K562 (cell line): ENCODE results near the gene NSMCE1. TPM values are rescaled to one million over a fixed set of nuclear protein-coding genes. Genes with fewer than 3 reads are reported as not detected.
A peak's percentile ranks its signal among the peaks of the same experiment; 100 is the strongest.

ENCODE experiments used
- ATAC-seq: fragments of 200-7000 bp; cut with Tn5 transposase; 3 replicates; pipeline ENCODE4 v1.9.1; 2020; ENCODE audit warnings: moderate library complexity
- BruUV-seq: library from RNA; stranded (reverse); fragments of 400-500 nt; replicated peaks from 2 replicates; lab custom pipeline; 2021; lab: Mats Ljungman, UMichigan
- CTCF ChIA-PET: fragments of 300-600 bp; formaldehyde crosslinking; extraction: SDS; loops from one replicate; lab custom pipeline; 2021; ENCODE audit warnings: low intra/inter-chr PET ratio; lab: Yijun Ruan, JAX
- POLR2A ChIA-PET: fragments of 300-600, 350-650 bp; sonication (Branson Sonifier 250); formaldehyde crosslinking; extraction: SDS; loops from one replicate; lab custom pipeline; 2021; ENCODE audit warnings: antibody characterized with exemption, inconsistent platforms; lab: Yijun Ruan, JAX
- DNase-seq, 4 experiments: peaks; one replicate each; pipeline versions ENCODE4 v3.0.0 to v3.0.0-alpha.2; 2011 to 2018; ENCODE audit warnings: low spot score in 3 of 4, mixed read lengths in 3 of 4; ENCODE audit errors: extremely low read depth in 1 of 4
- FAIRE-seq: peaks from 2 replicates; lab custom pipeline; 2011; peaks lifted over from hg19 to GRCh38; lab: Jason Lieb, UNC
- H2AFZ ChIP-seq: 2 replicates; pipeline ENCODE4 v1.6.0; 2011; ENCODE audit warnings: low read depth, low read length, control low read depth, inconsistent platforms
- H3K27ac ChIP-seq: fragments of 200-600 bp; 3 replicates; pipeline ENCODE4 v1.8.0; 2011; ENCODE audit warnings: low read depth, mild to moderate bottlenecking, control low read depth, inconsistent platforms, low read length, moderate library complexity, mixed read lengths; ENCODE audit errors: extremely low read depth
- H3K27me3 ChIP-seq, 2 experiments: fragments of 300-600 bp in 1 of 2; 2 replicates in 1 of 2; 3 replicates in 1 of 2; pipeline versions ENCODE4 v1.6.0 to v1.8.0; 2011; ENCODE audit warnings: inconsistent platforms in 2 of 2, low read length in 2 of 2, mild to moderate bottlenecking in 1 of 2, mixed read lengths in 1 of 2, moderate library complexity in 1 of 2; ENCODE audit not compliant: control insufficient read depth in 2 of 2, insufficient read depth in 2 of 2
- H3K36me3 ChIP-seq: fragments of 300-600 bp; 3 replicates; pipeline ENCODE4 v1.8.0; 2011; ENCODE audit warnings: mild to moderate bottlenecking, low read length, inconsistent platforms; ENCODE audit not compliant: control insufficient read depth, insufficient read depth
- H3K4me1 ChIP-seq, 2 experiments: fragments of 200-600 bp in 1 of 2; replicated peaks in 1 of 2; 2 replicates in 1 of 2; 3 replicates in 1 of 2; pipeline versions ENCODE4 v1.5.1 to v1.8.0; 2011; ENCODE audit warnings: inconsistent platforms in 2 of 2, low read length in 2 of 2, mild to moderate bottlenecking in 1 of 2, mixed read lengths in 1 of 2, moderate library complexity in 1 of 2; ENCODE audit not compliant: control insufficient read depth in 2 of 2, insufficient read depth in 2 of 2
- H3K4me2 ChIP-seq: 2 replicates; pipeline ENCODE4 v1.6.1; 2011; ENCODE audit warnings: low read length, control low read depth, inconsistent platforms, mixed read lengths; ENCODE audit not compliant: insufficient read depth
- H3K4me3 ChIP-seq: fragments of 200-600 bp; sonication (generic), shearing (Covaris generic); 2 replicates; pipeline ENCODE4 v1.5.1; 2016; ENCODE audit warnings: control low read depth, inconsistent platforms
- H3K79me2 ChIP-seq: fragments of 200-600 bp; 3 replicates; pipeline ENCODE4 v1.8.0; 2011; ENCODE audit warnings: low read length, inconsistent platforms; ENCODE audit not compliant: control insufficient read depth, insufficient read depth
- H3K9ac ChIP-seq, 2 experiments: 2 replicates each; pipeline versions ENCODE4 v1.6.0 to v1.6.1; 2011; ENCODE audit warnings: low read depth in 2 of 2, low read length in 2 of 2, control low read depth in 1 of 2, inconsistent platforms in 1 of 2, mild to moderate bottlenecking in 1 of 2, mixed read lengths in 1 of 2; ENCODE audit not compliant: insufficient read depth in 1 of 2
- H3K9me1 ChIP-seq: one replicate; pipeline ENCODE4 v1.6.0; 2011; ENCODE audit warnings: inconsistent platforms, mild to moderate bottlenecking, low read length, moderate library complexity; ENCODE audit not compliant: control insufficient read depth, insufficient read depth
- H3K9me3 ChIP-seq: replicated peaks from 2 replicates; pipeline ENCODE4 v1.5.1; 2011; ENCODE audit warnings: low read depth, low read length, inconsistent platforms; ENCODE audit not compliant: control insufficient read depth, insufficient read depth
- H4K20me1 ChIP-seq: replicated peaks from 2 replicates; pipeline ENCODE4 v1.6.1; 2011; ENCODE audit warnings: low read length, inconsistent platforms, mixed read lengths; ENCODE audit not compliant: control insufficient read depth, insufficient read depth
- POLR2G ChIP-seq: fragments of 200-400 bp; formaldehyde crosslinking; IDR thresholded peaks from 2 replicates; pipeline ENCODE4 v1.6.1; 2017; ENCODE audit warnings: low read depth, mild to moderate bottlenecking, antibody characterized with exemption, low read length, moderate library complexity
- WGBS: fragments of 100-300 bp; shearing (Covaris generic); methylation state at CpG from one replicate; pipeline ENCODE4 v1.1.6; 2016; ENCODE audit warnings: low coverage, mixed read lengths; ENCODE audit not compliant: insufficient coverage; ENCODE audit errors: missing lambda C conversion rate; 5-methylcytosine and 5-hydroxymethylcytosine counted together
- in situ Hi-C: fragments of 300-500 bp; cut with MboI; formaldehyde crosslinking; loops from 4 replicates; pipeline ENCODE4 v1.15.0; 2018; ENCODE audit warnings: inconsistent platforms, mixed read lengths
- intact Hi-C: fragments of 100-400 bp; cut with micrococcal nuclease; formaldehyde crosslinking; loops from 2 replicates; pipeline ENCODE4 v1.14.2; 2022
- polyA plus RNA-seq, 8 experiments: library from polyadenylated mRNA; depleted of rRNA in 4 of 8; stranded (reverse) in 5 of 8; unstranded in 3 of 8; fragments of >200 nt; fragmentation: Nextera tagmentation in 2 of 8; fragmentation: Illumina TruSeq in 1 of 8; extraction: Ambion mirVana in 2 of 8; extraction: Trizol in 1 of 8; gene quantifications; 2 replicates each; pipeline versions ENCODE4 v1.2.1 to v1.2.3, GENCODE V29; 2011 to 2014; ENCODE audit warnings: inconsistent platforms in 1 of 8, missing spikeins in 1 of 8
- total RNA-seq, 7 experiments: library from RNA; depleted of rRNA in 6 of 7; stranded (reverse); fragments of >200 nt in 6 of 7; fragmentation: Illumina TruSeq in 2 of 7; extraction: Trizol in 2 of 7; gene quantifications; 2 replicates each; pipeline versions ENCODE4 v1.2.1 to v1.2.3, GENCODE V29; 2011 to 2021; ENCODE audit warnings: low replicate concordance in 1 of 7
- TF ChIP-seq, protein P1 (sequence below), 3 experiments: IDR thresholded peaks in 2 of 3; conservative IDR thresholded peaks in 1 of 3; 2 replicates each; pipeline ENCODE4 v1.5.1; 2011 to 2012; ENCODE audit warnings: low read length in 3 of 3, mild to moderate bottlenecking in 3 of 3, control low read depth in 2 of 3, improper control_type of control experiment in 1 of 3, inconsistent platforms in 1 of 3, low read depth in 1 of 3, mixed read lengths in 1 of 3, moderate library complexity in 1 of 3; ENCODE audit not compliant: insufficient read depth in 2 of 3
- TF ChIP-seq, protein P2 (sequence below): fragments of 250-450 bp; sonication (Bioruptor Pico); IDR thresholded peaks from 2 replicates; pipeline ENCODE4 v1.5.0; 2020; ENCODE audit warnings: mild to moderate bottlenecking, borderline replicate concordance

Gene NSMCE1
- total and polyA plus RNA-seq, 9 of the 15 experiments (the other 6 are each of a cell fraction or from before 2014, with no cell fraction given) = 52.1 to 163 (median 61.5) TPM

DNA sequence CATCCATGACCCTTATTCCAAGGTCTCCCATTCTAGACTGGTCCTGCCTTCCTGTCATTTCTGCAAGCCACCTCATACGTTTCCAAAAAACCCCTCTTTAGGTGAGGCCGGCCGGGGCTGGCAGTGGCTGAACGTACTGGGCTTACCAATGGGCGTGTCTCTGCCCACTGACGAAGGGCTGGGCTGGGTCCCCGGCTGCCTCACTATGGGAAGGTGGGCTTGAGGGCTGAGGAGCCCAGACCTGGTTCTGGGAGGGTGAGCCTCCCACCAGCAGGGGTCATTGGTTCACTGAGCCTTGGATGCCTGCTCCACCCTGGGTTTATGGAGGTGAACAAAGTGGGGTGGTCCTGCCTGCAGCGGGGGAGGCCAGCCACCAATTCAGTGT, 45.4 kb downstream of the NSMCE1 start:
- DNase-seq = no peak
- Histone ChIP-seq H3K9me3 (no peaks in the 10 kb centered on the region), H3K36me3 (peaks cover 9% of the 10 kb centered on the region; the same call in 2 of the 3 replicates), H3K4me2 (no peak overlapping the region), H3K27ac (no peak overlapping the region), H3K27me3 (no peaks in the 10 kb centered on the region), H3K9me1 (no peaks in the 10 kb centered on the region), H2AFZ (no peak overlapping the region), H3K4me1 (peaks cover 0 to 21% of the 10 kb centered on the region in 2 experiments; a peak in 2 of 5 replicates), H3K4me3 (no peak overlapping the region), H3K79me2 (no peaks in the 10 kb centered on the region), H3K9ac (no peak overlapping the region; a peak in 2 of 4 replicates), H4K20me1 (no peaks in the 10 kb centered on the region)
- ChIA-PET CTCF (no interaction called here), POLR2A (no interaction called here)
- intact Hi-C loops = no loop called here
- TF ChIP-seq, protein P1, sequence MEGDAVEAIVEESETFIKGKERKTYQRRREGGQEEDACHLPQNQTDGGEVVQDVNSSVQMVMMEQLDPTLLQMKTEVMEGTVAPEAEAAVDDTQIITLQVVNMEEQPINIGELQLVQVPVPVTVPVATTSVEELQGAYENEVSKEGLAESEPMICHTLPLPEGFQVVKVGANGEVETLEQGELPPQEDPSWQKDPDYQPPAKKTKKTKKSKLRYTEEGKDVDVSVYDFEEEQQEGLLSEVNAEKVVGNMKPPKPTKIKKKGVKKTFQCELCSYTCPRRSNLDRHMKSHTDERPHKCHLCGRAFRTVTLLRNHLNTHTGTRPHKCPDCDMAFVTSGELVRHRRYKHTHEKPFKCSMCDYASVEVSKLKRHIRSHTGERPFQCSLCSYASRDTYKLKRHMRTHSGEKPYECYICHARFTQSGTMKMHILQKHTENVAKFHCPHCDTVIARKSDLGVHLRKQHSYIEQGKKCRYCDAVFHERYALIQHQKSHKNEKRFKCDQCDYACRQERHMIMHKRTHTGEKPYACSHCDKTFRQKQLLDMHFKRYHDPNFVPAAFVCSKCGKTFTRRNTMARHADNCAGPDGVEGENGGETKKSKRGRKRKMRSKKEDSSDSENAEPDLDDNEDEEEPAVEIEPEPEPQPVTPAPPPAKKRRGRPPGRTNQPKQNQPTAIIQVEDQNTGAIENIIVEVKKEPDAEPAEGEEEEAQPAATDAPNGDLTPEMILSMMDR (IDR thresholded peaks at IDR 0.05 in 2 of 3, conservative IDR thresholded peaks at IDR 0.05 in 1 of 3; ENCODE audit: insufficient read depth in 2 of 3, low read depth in 1 of 3, low read length in 3 of 3) = peak in 1 of 3 experiments; percentile 22; a peak in 2 of 6 replicates
- TF ChIP-seq, protein P2, sequence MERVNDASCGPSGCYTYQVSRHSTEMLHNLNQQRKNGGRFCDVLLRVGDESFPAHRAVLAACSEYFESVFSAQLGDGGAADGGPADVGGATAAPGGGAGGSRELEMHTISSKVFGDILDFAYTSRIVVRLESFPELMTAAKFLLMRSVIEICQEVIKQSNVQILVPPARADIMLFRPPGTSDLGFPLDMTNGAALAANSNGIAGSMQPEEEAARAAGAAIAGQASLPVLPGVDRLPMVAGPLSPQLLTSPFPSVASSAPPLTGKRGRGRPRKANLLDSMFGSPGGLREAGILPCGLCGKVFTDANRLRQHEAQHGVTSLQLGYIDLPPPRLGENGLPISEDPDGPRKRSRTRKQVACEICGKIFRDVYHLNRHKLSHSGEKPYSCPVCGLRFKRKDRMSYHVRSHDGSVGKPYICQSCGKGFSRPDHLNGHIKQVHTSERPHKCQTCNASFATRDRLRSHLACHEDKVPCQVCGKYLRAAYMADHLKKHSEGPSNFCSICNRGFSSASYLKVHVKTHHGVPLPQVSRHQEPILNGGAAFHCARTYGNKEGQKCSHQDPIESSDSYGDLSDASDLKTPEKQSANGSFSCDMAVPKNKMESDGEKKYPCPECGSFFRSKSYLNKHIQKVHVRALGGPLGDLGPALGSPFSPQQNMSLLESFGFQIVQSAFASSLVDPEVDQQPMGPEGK (CRISPR knock-in tag) = no peak
- TF ChIP-seq POLR2G = peak; percentile 57
- FAIRE-seq = no peak
- WGBS = 87% methylated on average over 6 of the region's 8 CpGs
- in situ Hi-C loops = no loop called here
- BruUV-seq = no TSS peak
- peak; percentile 49 for ATAC-seq
